Upper lobe of right lung (tissue), 1 donor: ENCODE measurements around the gene DZIP3. TPM values are rescaled to one million over a fixed set of nuclear protein-coding genes. Genes with fewer than 3 reads are reported as not detected.

Source experiments
- ATAC-seq: fragments of 200-7000 bp; cut with Tn5 transposase; one replicate; pipeline ENCODE4 v1.9.1; 2020; ENCODE audit warnings: mild to moderate bottlenecking, moderate library complexity
- DNase-seq: peaks from one replicate; pipeline ENCODE4 v3.0.0-alpha.2; 2020
- H3K27ac ChIP-seq: fragments of 200-600 bp; one replicate; pipeline ENCODE4 v1.8.0; 2022
- H3K27me3 ChIP-seq: fragments of 200-600 bp; one replicate; pipeline ENCODE4 v1.8.0; 2022; ENCODE audit warnings: mild to moderate bottlenecking
- H3K36me3 ChIP-seq: fragments of 200-600 bp; one replicate; pipeline ENCODE4 v1.8.0; 2022
- H3K4me1 ChIP-seq: fragments of 200-600 bp; one replicate; pipeline ENCODE4 v1.8.0; 2022
- H3K4me3 ChIP-seq: fragments of 200-600 bp; one replicate; pipeline ENCODE4 v1.8.0; 2022; ENCODE audit warnings: mild to moderate bottlenecking
- H3K9me3 ChIP-seq: fragments of 200-600 bp; one replicate; pipeline ENCODE4 v1.8.0; 2022
- CTCF ChIP-seq: fragments of 200-600 bp; IDR thresholded peaks from one replicate; pipeline ENCODE4 v1.8.0; 2022; ENCODE audit warnings: antibody characterized with exemption
- intact Hi-C: fragments of 100-400 bp; cut with DNase I; formaldehyde crosslinking; loops from one replicate; pipeline ENCODE4 v1.11.0; 2022
- total RNA-seq: library from RNA; stranded (reverse); fragmentation: NEBNext Ultra II Directional; extraction: Animal tissue kit (Norgen Biotek cat#: 25700); gene quantifications from one replicate; pipeline ENCODE4 v1.2.1, GENCODE V29; 2021
- donor health status: DM: no; HTN: yes; CAD: no; lungs with severe emphysema.

Gene DZIP3
- total RNA-seq, 1 donor from 2014 or later, result 8.9 TPM

- H3K27me3 ChIP-seq, result no peaks in the 10 kb centered on the region
- no peak for DNase-seq
- TF ChIP-seq CTCF, result no peak
- no peaks in the 10 kb centered on the region for H3K36me3 ChIP-seq
- no peaks in the 10 kb centered on the region for H3K9me3 ChIP-seq
- ATAC-seq, result no peak
- intact Hi-C loops, result no loop called here
- H3K27ac ChIP-seq, result no peak overlapping the region
- no peaks in the 10 kb centered on the region for H3K4me1 ChIP-seq
- H3K4me3 ChIP-seq, result no peak overlapping the region
Observed at GRCh38 chr3:108698461-108698860, 108.9 kb downstream of the DZIP3 start.

- Histone ChIP-seq H3K4me1 (no peaks in the 10 kb centered on the region), H3K36me3 (no peaks in the 10 kb centered on the region), H3K4me3 (no peak overlapping the region), H3K27me3 (no peaks in the 10 kb centered on the region), H3K9me3 (no peaks in the 10 kb centered on the region), H3K27ac (no peak overlapping the region)
- intact Hi-C loops, result no loop called here
- no peak for TF ChIP-seq CTCF
- DNase-seq (no peak), ATAC-seq (no peak)
Observed at GRCh38 chr3:108705045-108705444, 115.5 kb downstream of the DZIP3 start.

- Histone ChIP-seq H3K27ac (no peak overlapping the region), H3K4me3 (no peak overlapping the region), H3K4me1 (no peaks in the 10 kb centered on the region), H3K9me3 (no peaks in the 10 kb centered on the region), H3K36me3 (no peaks in the 10 kb centered on the region), H3K27me3 (no peaks in the 10 kb centered on the region)
- no peak for TF ChIP-seq CTCF
- DNase-seq (no peak), ATAC-seq (no peak)
- intact Hi-C loops, result no loop called here
Observed at GRCh38 chr3:108713009-108713516, 123.5 kb downstream of the DZIP3 start.

- no peaks in the 10 kb centered on the region for H3K27me3 ChIP-seq
- intact Hi-C loops, result no loop called here
- DNase-seq (no peak), ATAC-seq (no peak)
- no peak for TF ChIP-seq CTCF
- H3K27ac ChIP-seq, result no peak overlapping the region
- no peak overlapping the region for H3K4me3 ChIP-seq
- H3K36me3 ChIP-seq, result no peaks in the 10 kb centered on the region
- H3K4me1 ChIP-seq, result no peaks in the 10 kb centered on the region
- no peaks in the 10 kb centered on the region for H3K9me3 ChIP-seq
Observed at GRCh38 chr3:108713816-108714215, 124.3 kb downstream of the DZIP3 start.

GRCh38 chr3:108718454-108718853 is 128.9 kb downstream of the DZIP3 start:
- Histone ChIP-seq H3K27ac (no peak overlapping the region), H3K27me3 (no peaks in the 10 kb centered on the region), H3K4me3 (no peak overlapping the region), H3K4me1 (no peaks in the 10 kb centered on the region), H3K9me3 (no peaks in the 10 kb centered on the region), H3K36me3 (no peaks in the 10 kb centered on the region)
- DNase-seq (no peak), ATAC-seq (no peak)
- intact Hi-C loops, result no loop called here
- TF ChIP-seq CTCF, result no peak

GRCh38 chr3:108719178-108719806 is 129.8 kb downstream of the DZIP3 start:
- ATAC-seq, result no peak
- Histone ChIP-seq H3K9me3 (no peaks in the 10 kb centered on the region), H3K4me1 (no peaks in the 10 kb centered on the region), H3K27me3 (no peaks in the 10 kb centered on the region), H3K4me3 (no peak overlapping the region), H3K27ac (no peak overlapping the region), H3K36me3 (no peaks in the 10 kb centered on the region)
- no peak for TF ChIP-seq CTCF
- intact Hi-C loops, result no loop called here
- no peak for DNase-seq
